ENCODE results near the gene XG. TPM values are rescaled to one million over a fixed set of nuclear protein-coding genes. Genes with fewer than 3 reads are reported as not detected.
A peak's percentile ranks its signal among the peaks of the same experiment; 100 is the strongest.

The XG gene
- total and polyA plus RNA-seq, 2 donors from 2014 or later, result 0.43 to 0.50 TPM

- Histone ChIP-seq H3K9me3 (ENCODE audit: control insufficient read depth in 2 of 3, insufficient read depth in 1 of 3, low read length in 3 of 3) (no peaks in the 10 kb centered on the region), H3K9ac (ENCODE audit: low read length in 3 of 3) (no peak overlapping the region), H3K27ac (ENCODE audit: low read depth in 2 of 2, low read length in 2 of 2) (no peak overlapping the region), H3K4me3 (ENCODE audit: low read length in 3 of 3) (no peak overlapping the region), H3K4me1 (ENCODE audit: control insufficient read depth in 2 of 3, insufficient read depth in 2 of 3, low read depth in 1 of 3, low read length in 3 of 3) (no peaks in the 10 kb centered on the region), H3K27me3 (ENCODE audit: control insufficient read depth, insufficient read depth, low read length) (no peaks in the 10 kb centered on the region), H3K36me3 (ENCODE audit: control insufficient read depth in 2 of 3, insufficient read depth in 3 of 3, low read length in 3 of 3) (no peaks in the 10 kb centered on the region)
- DNase-seq (no peak), FAIRE-seq (no peak)
- intact Hi-C loops (cut with DNase I), result no loop called here
- no peak for TF ChIP-seq CTCF (IDR thresholded peaks at IDR 0.05; ENCODE audit: borderline replicate concordance, extremely low read depth, insufficient read depth)
Observed at GRCh38 chrX:2824886-2825285, 73.0 kb downstream of the XG start.

- H3K9me3 ChIP-seq (ENCODE audit: control insufficient read depth in 2 of 3, insufficient read depth in 1 of 3, low read length in 3 of 3), result no peaks in the 10 kb centered on the region
- H3K36me3 ChIP-seq (ENCODE audit: control insufficient read depth in 2 of 3, insufficient read depth in 3 of 3, low read length in 3 of 3), result no peaks in the 10 kb centered on the region
- H3K27me3 ChIP-seq (ENCODE audit: control insufficient read depth, insufficient read depth, low read length), result no peaks in the 10 kb centered on the region
- TF ChIP-seq CTCF (IDR thresholded peaks at IDR 0.05; ENCODE audit: borderline replicate concordance, extremely low read depth, insufficient read depth), result no peak
- FAIRE-seq, result no peak
- no peak within 1 kb of the TSS for H3K9ac ChIP-seq (ENCODE audit: low read length in 3 of 3)
- H3K4me1 ChIP-seq (ENCODE audit: control insufficient read depth in 2 of 3, insufficient read depth in 2 of 3, low read depth in 1 of 3, low read length in 3 of 3), result no peaks in the 10 kb centered on the region
- no peak within 1 kb of the TSS for H3K27ac ChIP-seq (ENCODE audit: low read depth in 2 of 2, low read length in 2 of 2)
- H3K4me3 ChIP-seq (ENCODE audit: low read length in 3 of 3), result peak within 1 kb of the TSS in 1 of 3 donors; percentile 16
- intact Hi-C loops (cut with DNase I), result no loop called here
- peak in 4 of 5 donors; percentile 54 to 78 (median 62) for DNase-seq
Observed at GRCh38 chrX:2828344-2828958, 76.6 kb downstream of the XG start, which contains the start of gene GYG2. TSS of gene GYG2 (plus strand) at chrX:2828930. CDS start at chrX:2830189, 1,259 bp downstream.

- Histone ChIP-seq H3K9me3 (ENCODE audit: control insufficient read depth in 2 of 3, insufficient read depth in 1 of 3, low read length in 3 of 3) (no peaks in the 10 kb centered on the region), H3K36me3 (ENCODE audit: control insufficient read depth in 2 of 3, insufficient read depth in 3 of 3, low read length in 3 of 3) (no peaks in the 10 kb centered on the region), H3K27me3 (ENCODE audit: control insufficient read depth, insufficient read depth, low read length) (no peaks in the 10 kb centered on the region), H3K9ac (ENCODE audit: low read length in 3 of 3) (no peak overlapping the region), H3K4me3 (ENCODE audit: low read length in 3 of 3) (no peak overlapping the region), H3K27ac (ENCODE audit: low read depth in 2 of 2, low read length in 2 of 2) (no peak overlapping the region), H3K4me1 (ENCODE audit: control insufficient read depth in 2 of 3, insufficient read depth in 2 of 3, low read depth in 1 of 3, low read length in 3 of 3) (no peaks in the 10 kb centered on the region)
- intact Hi-C loops (cut with DNase I), result no loop called here
- DNase-seq (peak in 4 of 5 donors; percentile 22 to 65 (median 38)), FAIRE-seq (no peak)
- no peak for TF ChIP-seq CTCF (IDR thresholded peaks at IDR 0.05; ENCODE audit: borderline replicate concordance, extremely low read depth, insufficient read depth)
Observed at GRCh38 chrX:2828959-2829411, 77.1 kb downstream of the XG start.
